ENCODE measurements around the gene ARF4.
"Not testable (repeated sequence)": the region's sequence is repeated elsewhere in the genome, so short reads cannot be mapped to it uniquely, and the experiment has no call there.

Gene ARF4

GRCh38 chr3:57622362-57622761 lies 25.2 kb upstream of the ARF4 start:
- H3K4me3 ChIP-seq (ENCODE audit: low read depth, low read length) = no peak overlapping the region
- DNase-seq (ENCODE audit: low read depth) = no peak
- no peak for TF ChIP-seq CTCF (conservative IDR thresholded peaks at IDR 0.05; ENCODE audit: low read depth, low read length)

GRCh38 chr3:57617739-57618138 lies 20.6 kb upstream of the ARF4 start:
- TF ChIP-seq CTCF (conservative IDR thresholded peaks at IDR 0.05; ENCODE audit: low read depth, low read length) = no peak
- no peak for DNase-seq (ENCODE audit: low read depth)
- H3K4me3 ChIP-seq (ENCODE audit: low read depth, low read length) = no peak overlapping the region

- no peak for TF ChIP-seq CTCF (conservative IDR thresholded peaks at IDR 0.05; ENCODE audit: low read depth, low read length)
- no peak overlapping the region for H3K4me3 ChIP-seq (ENCODE audit: low read depth, low read length)
- no peak for DNase-seq (ENCODE audit: low read depth)
Measured at GRCh38 chr3:57616233-57616632, 19.1 kb upstream of the ARF4 start.

GRCh38 chr3:57611870-57612269 lies 14.7 kb upstream of the ARF4 start:
- not testable (repeated sequence) for DNase-seq (ENCODE audit: low read depth)

GRCh38 chr3:57605683-57606082 lies 8.5 kb upstream of the ARF4 start:
- DNase-seq (ENCODE audit: low read depth) = no peak
- no peak overlapping the region for H3K4me3 ChIP-seq (ENCODE audit: low read depth, low read length)
- TF ChIP-seq CTCF (conservative IDR thresholded peaks at IDR 0.05; ENCODE audit: low read depth, low read length) = no peak

More at GRCh38 chr3:57611870-57612269, 14.7 kb upstream of the ARF4 start:
- not testable (repeated sequence) for H3K4me3 ChIP-seq (ENCODE audit: low read depth, low read length)

DNA sequence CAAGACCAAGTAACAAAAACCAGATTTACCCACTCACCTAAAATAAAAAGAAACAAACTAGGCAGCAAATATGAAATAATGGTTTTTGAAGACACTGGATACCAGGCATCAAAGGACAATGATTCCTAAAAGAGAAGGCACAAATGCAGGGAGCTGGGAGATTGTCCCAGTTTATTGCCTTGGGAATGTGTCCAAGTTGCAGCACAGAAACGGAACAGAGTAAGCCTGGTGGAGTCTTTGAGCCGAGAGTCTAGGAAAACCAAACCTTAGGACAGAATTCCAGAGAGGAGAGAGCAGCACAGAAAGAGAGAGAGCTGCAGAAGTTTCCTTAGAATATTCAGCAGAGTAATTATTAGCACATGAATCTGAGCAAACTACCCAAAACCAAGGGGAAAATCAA lies 7.8 kb upstream of the ARF4 start:
- no peak for TF ChIP-seq CTCF (conservative IDR thresholded peaks at IDR 0.05; ENCODE audit: low read depth, low read length)
- H3K4me3 ChIP-seq (ENCODE audit: low read depth, low read length) = no peak overlapping the region
- no peak for DNase-seq (ENCODE audit: low read depth)

GRCh38 chr3:57600195-57600594 lies 3.1 kb upstream of the ARF4 start:
- TF ChIP-seq CTCF (conservative IDR thresholded peaks at IDR 0.05; ENCODE audit: low read depth, low read length) = no peak

More at GRCh38 chr3:57600195-57600594, 3.1 kb upstream of the ARF4 start:
- no peak overlapping the region for H3K4me3 ChIP-seq (ENCODE audit: low read depth, low read length)
- DNase-seq (ENCODE audit: low read depth) = no peak
